Umbilical cord (tissue), 2 donors: Measurements from ENCODE around the gene SALL1. TPM values are rescaled to one million over a fixed set of nuclear protein-coding genes. Genes with fewer than 3 reads are reported as not detected.

ENCODE experiments used
- DNase-seq: peaks from one replicate; pipeline ENCODE4 v3.0.0-alpha.2; 2015; ENCODE audit warnings: low spot score
- total RNA-seq: library from RNA; depleted of rRNA; stranded (reverse); fragments of >200 nt; gene quantifications from one replicate; pipeline ENCODE4 v1.2.3, GENCODE V29; 2014; ENCODE audit warnings: low replicate concordance; ENCODE audit not compliant: insufficient read depth

SALL1 gene
- total RNA-seq, result 1.2 TPM

DNA sequence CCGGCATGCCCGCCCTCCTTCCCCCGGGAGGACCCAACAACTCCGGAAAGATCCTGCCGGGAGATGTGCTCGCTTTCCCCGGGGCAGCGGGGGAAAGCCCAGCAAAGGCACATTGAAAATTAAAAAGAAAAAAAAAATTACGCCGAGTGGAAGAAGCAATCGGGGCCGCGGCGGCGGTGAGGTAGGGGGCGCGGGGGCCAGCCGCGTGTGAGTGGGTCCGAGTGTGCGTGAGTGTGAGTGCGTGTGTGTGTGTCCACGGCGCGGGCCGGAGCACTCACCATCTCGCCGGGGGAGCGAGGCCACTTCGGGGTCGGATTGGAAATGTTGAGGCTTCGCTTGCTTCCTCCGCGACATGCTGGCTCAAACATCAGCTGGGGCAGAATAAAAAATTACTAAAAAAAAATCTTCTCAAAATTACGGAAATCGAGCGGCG is at the start of gene SALL1:
SALL1 (minus strand) TSS at position 383 of the 433 bp plus-strand sequence; CDS start at position 354, 29 bp downstream.
- DNase-seq, result no peak

DNA sequence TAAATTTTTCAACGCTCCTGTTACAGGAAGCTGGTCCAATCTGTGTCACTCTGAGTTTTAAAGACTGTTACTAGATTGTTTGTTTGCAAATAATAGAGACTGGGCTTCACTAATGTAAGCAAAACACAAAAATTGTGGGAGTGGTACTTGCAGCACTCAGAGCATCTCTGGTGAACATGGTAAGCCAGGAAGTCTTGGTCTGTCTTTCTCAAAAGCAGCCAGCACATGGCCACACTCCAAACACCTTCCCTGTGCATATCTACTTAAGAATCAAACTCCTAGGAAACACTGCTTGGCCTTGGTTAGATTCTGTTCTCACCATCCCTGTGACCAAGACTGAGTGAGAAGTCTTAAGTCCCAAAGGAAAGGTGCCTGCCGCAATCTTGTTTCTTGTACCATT is 49.7 kb upstream of the SALL1 start:
- DNase-seq, result no peak

DNA sequence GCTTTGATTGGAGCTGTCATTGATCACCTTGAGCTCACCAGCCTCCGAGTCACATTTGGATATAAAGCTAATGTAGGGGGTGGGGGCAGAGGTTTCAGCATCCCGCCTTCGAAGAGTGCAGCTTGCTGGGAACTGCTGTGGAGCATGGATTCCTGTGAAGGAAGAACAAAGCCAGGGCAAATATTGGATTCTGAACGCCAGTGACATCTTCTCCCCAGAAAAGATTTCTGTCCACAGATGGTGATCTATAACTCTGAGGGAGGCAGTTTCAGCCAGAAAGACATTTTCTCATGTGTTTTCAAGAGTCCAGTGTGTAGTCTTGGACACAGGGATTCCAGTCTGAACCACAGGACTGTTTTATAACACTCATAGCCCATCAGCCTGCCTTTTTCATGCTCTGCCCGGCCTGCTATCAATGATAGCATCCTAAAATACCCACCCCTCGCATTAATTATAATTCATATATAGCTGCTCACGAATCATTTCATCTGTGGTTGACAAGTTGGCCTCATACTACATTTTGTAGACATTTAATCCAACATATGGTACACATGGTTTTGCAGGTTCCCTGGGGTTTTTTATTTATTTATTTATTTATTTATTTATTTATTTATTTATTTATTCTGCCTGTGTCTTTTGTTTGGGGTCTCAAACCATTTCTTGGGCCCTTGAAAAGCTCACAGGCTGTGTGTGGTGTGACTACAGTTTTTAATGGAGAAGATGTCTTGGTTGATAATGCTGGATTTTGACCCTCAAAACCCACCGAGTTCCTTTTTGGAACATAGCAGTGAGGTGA is 47.1 kb upstream of the SALL1 start:
- no peak for DNase-seq

DNA sequence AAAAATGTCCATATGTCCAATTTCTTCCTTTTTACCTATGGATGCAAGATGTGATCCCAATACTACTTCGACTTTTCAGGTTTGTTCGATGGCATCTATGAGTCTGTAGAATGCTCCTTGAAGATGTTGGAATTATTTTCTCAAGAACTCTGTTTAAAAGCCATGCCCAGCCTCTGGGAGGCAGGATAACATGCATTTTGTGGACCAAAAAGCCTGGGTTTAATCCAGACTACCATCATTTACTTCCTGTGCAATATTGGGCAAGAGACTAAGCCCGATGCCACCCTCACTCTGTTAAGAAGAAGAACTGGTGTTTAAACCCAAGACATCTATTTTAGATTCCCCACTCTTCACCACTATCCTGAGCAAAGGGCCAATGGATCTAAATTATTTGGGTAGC is 42.8 kb upstream of the SALL1 start:
- no peak for DNase-seq

DNA sequence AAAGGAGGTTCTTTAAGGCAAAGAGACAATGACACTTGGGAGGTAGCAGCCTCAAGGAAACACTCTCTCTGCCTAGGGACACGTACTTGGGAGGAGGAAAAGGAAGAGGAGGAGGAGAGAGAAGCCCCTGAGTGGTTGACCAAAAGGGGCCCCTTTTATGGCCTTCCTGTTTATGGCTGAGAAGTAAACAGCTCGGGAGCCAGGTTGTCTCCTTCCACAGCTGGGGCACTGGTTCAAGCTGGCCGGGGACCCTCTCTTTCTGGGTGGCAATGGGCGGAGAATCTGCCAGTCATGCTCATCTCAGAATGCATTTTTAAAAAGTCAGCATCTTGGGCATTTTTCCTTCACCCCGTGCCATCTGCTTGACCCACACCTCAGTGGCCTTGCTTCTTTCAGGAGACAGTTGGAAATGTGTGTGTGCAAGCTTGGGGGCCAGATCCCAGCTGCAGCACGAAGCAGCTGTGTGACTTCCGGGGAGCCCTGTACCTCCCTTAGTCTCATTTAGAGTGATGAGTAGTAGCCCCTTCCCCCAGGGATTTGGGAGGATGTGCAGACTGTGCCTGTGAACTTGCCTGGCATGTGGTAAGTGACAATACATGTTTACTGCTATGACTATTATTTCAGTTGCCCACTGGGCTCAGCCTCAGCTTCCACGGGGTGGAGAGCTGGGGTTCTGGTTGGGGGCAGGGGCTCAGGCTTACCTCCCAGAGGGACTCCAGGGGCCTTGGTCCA is 33.8 kb upstream of the SALL1 start:
- DNase-seq, result no peak

DNA sequence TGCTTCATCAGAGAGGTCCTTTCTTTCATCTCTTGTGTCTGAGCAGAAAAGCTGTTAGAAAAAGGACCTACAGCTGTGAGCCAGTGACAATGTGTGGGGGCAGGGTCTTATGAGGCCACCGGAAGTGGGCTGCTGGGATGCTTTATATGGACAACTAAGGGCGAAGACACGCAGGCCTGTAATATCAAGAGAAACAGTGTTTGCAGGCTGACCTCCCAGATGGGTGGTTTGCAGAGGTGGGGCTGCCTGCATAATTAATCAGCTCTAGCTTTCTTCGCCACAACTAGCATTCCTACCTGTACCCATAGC is 30.4 kb upstream of the SALL1 start:
- DNase-seq, result no peak

DNA sequence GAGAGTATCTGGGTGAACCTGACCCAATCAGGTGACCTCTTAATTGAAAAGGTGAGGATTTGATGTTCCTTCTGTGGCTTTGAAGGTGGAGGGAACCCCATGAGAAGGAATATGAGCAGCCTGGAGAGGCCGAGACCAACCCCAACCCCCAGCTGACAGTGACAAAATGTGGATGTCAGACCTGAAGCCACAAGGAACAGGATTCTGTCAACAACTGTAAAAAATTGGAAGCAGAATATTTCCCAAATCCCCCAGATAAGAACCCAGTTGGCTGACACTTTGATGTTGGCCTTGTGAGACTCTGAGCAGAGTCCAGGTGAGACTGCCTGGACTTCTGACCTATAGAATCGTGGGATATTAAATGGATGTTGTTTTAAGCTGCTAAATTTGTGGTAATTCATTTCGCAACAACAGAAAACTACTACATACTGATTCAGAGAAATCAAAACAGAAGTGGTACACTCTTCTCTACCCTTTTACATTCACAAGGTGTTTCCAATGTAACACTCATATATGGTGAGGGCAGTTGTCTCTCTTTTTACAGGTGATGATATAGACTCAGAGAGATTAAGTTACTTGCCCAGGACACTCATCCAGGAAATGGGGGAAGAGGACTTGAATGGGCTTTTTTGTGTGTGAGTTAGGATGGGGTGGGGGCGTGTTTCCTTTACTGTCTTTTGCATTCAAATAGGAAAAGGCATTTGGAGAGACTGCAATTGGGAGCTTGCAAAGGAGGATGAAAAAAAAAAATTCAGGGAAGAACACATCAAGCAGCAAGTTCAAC is 29.8 kb upstream of the SALL1 start:
- no peak for DNase-seq

DNA sequence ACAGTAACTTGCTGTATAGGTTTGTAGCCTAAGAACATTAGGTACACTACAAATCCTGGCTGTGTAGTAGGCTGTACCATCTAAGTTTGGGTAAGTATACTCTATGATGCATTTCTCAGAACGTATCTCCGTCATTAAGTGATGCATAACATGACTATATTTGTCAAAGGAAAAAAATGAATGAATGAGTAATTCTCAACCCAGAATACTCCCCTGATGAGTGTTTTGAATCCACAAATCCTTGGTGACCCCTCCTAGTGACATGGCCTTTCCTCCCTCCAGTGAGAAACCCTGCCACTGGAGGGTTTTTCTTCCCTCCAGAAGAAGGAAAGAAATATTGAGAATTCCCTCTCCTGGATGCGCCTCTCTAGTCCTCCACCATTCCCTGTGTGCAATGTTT is 24.0 kb upstream of the SALL1 start:
- DNase-seq, result no peak

DNA sequence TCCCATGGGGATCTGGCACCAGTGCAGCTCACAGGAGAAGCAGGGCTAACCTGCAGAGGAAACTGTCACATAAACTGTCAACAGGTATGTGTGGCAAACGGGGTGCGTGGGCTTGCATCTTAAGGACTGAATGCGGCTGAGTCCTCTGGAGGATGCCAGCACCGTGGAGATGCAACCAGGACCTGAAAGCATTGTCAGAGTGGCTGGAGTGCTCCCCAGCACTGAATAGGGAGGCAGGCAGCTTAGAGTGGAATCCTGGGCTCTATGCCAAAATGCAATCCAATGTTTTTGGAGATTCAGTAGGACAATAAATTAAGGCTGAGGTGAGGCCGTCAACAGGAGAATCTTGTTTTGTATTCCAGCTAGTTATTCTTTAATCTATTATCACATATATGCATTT is 21.3 kb upstream of the SALL1 start:
- DNase-seq, result no peak

DNA sequence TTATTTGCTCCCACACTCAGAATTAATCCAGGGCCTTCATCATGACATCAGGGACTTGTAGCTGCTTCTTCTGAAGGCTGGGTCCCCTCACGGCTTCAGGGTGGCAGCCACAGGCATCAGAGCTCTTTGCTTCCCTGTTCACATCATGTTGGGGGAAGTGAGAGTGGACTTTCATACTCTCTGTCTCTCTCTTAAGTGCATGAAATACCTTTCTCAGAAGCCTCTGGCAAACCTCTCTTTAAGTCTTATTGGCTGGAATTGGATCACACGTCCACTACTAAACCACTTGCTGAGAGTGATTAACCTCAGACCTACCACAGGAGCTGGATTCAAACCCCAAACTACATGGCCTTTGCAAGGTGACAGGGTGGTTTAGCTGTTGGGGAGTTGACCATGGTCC is 17.7 kb upstream of the SALL1 start:
- no peak for DNase-seq

DNA sequence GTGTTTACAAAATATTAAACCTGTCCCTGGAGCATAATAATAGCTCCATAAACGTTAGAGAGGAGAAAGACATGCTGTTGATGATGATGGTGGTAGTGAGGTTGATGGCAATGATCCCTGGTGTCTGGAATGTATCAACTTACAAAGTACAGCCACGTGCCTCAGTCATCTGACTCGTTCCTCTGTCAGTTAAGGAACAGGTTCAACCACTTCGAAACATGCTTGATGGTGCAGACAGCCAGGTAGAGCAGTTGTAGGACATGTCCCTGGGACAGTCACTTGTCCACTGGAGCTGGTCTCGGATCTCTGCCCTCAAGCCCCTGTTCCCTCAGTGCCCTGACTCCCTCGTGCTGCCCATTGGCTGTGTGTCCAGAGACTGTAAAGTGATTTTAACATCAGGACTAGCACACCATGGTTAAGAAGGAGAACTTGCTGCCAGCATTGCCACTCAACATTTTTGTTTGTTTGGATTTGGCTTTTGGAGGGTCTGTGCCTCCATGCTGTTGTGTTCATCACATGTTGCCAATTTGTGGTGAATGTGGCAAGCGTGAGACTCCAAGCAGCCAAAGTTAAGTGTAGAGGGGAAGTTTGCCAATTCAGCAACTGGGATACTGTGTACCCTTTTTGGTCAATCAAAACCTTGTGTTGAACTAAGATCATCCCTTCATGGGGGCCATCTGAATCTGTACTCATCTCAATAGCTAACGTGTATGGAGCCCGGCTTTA is 16.3 kb upstream of the SALL1 start:
- DNase-seq, result no peak

DNA sequence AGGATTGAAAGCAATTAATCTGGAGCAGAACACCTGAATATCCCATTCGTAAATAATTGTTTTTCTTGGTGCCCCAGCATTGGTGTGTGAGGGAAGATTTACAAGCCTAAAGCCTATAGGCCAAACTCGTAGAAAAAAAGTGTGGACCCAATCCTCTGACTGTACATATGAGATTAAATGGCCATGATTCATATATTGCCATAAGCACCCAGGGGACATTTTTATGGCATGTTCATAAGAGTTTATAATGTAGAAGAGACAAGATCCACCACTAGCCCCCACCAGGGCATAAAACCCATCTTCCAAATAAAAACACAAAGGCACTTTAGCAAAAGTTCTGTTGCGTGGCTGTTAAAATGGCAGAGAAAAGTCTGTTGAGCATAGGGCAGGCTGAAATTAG is 15.5 kb upstream of the SALL1 start:
- DNase-seq, result no peak

DNA sequence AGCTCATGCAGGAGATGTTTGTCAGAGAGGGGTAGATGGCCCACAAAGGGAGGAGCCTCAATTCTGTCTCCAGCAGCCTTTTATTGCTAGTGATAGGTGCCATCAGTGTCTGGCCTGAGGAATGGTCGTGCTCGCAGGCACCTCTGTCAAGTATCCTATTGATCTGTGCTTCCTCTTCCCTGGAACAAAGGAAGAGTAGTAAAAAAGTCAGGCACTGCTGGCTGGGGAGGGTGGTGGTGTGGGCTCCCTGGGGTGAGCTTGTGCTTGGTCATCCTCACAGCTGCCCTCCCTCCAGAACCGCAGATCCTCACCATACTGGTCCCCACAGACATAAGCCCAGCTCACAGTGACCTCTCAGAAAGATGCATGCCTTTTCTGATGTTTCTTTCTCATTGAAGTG is 15.0 kb upstream of the SALL1 start:
- no peak for DNase-seq

DNA sequence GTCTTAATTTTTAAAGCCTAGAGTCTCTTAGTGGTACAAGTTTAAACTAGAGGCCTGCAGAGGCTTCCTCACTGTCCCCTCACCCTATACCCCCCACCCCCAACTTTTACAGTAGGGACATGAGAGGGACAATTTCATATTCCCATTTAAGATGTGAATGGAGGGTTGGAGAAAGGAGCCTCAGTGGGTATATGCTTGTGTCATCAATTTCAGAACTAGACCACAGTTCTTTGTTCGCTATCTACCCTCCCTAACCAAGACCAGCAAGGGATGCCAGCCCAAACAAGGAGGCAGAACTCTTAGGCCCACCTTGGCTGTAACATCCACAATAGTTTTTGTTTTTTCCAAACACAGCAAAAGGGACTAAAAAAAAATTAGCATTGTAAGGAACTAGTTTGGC is 14.0 kb upstream of the SALL1 start:
- DNase-seq, result no peak

DNA sequence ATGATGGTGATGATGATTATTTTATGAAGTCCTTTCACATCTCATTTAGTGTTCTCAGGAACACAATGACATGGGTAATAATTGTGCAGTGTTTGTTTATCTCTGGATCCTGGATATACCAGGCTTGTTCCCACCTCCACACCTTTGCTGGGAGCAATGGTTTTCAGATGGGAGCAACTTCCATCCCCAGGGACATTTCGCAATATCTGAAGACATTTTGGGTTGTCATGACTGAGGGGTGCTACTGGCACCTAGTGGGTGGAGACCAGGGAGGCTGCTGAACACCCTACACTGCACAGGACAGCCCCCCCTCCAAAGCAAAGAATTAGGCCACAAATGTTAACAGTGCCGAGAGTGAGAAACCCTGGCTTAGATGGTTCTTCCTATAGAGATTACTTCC is 13.5 kb upstream of the SALL1 start:
- DNase-seq, result no peak

DNA sequence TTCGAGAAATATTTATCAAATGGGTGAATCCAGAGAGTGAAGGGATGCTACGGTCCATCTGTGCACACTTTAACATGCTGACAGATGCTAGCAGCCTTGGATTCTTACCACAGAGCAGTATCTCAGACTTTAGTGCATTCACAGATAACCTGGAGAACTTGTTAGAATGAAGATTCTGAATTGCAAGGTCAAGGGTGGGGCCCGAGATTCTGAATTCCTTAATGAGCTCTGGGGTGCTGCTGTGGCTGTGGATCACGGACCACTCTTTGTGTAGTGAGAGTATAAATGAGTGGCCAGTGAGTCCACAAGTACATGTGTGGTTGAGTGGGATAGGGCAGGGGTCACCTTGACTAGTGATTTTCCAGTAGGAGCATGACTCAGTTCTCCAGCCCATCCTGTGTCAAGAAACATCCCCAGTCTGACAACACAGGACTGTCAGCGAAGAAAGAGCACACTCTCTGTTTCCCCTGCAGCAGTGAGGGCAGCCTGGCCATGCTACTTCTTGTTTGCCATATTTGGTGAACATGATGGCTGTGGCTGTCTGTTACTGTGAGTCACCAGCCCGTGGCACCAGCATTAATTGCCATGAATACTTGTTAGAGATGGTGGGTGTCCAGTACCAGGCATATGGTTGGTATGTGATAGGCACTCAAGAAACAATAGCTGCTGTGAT is 13.0 kb upstream of the SALL1 start:
- DNase-seq, result no peak

DNA sequence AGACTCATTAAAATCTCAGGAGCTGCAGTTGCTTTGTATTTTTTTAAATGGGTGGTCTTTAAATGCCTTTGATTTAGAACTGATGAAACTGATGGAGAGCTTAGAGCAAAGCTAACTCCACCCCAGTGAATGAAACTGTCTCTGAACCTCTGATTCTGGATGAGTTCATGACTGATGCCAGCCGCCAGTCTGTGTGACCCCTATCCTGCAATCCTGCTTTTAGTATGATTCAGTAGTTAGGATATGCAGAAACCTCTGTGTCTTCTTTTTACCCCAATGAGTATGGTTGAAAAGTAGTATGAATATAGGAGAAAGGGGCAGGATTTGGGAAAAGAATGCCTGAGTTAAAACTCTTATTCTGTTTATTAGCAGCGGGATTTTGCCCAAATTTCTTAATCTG is 12.3 kb upstream of the SALL1 start:
- no peak for DNase-seq

DNA sequence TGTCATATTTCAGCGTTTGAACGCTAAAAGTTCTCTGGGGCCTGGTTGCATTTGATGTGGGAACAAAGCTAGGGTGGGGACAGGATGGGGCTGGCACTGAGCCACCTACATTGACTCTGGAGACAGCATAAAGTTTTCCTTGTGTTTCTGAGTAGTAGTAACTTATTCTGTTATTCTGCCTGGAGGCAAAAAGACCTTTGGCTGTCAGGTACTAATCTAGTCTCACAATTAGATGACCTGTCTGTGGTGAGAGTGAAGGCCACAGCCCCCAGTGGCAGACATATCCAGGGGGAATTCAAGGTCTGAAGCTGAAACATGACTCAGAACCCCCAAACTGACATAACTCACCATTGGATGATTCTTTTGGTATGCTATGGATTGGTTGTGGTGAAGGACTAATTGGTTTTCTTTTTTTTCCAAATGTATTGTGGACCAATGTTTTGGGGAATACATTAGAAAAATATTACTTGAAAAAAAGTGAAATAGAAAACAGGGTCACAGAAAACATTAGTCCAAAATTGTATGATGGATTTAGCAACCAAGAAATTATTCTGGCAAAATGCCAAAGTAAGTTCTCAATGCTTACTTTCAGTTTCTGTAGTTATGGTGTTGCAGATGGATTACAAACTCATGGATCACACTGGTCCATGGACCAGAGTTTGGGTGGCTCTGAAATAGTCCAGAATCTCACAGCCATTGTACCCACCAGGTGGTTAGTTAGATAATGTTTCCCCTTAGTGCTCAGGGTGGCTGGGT is 10.5 kb upstream of the SALL1 start:
- no peak for DNase-seq

DNA sequence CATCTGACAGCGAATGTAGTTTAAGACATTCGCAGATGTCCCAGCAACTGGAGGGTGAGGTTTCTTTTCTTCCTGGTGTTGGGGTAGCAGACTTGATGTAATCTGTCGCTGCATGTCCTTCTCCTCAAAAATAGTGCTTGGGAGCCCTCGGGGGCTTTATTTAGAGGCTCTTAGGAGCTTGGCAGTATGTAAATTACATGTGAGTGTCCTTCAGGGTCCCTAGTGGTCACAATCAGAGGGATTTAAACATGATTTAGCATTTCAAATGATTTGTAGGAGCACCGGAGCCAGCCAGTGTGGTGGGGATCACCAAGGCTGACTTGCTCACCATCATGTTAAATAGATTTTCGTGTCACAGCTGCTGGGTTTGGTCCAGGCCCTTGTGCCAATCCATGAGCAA is 8.8 kb upstream of the SALL1 start:
- no peak for DNase-seq

DNA sequence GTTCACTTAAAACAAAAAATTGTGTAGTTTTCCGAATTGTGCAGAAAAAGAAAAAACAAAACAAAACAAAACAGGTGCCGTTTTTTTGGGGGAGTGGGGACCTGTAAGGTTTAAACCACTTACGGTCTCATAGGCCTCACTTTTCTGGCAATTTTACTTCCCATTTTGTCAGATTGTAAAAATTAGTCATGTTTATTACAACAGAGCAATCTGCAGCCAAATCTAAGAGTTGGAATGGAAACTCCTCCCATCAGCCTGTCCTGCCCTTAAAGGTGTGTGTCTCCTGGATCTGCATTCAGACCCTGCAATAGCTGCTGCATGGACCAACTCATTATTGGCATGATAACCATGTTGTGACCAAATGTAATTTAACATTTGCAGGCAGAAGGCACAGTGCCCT is 8.2 kb upstream of the SALL1 start:
- DNase-seq, result no peak

DNA sequence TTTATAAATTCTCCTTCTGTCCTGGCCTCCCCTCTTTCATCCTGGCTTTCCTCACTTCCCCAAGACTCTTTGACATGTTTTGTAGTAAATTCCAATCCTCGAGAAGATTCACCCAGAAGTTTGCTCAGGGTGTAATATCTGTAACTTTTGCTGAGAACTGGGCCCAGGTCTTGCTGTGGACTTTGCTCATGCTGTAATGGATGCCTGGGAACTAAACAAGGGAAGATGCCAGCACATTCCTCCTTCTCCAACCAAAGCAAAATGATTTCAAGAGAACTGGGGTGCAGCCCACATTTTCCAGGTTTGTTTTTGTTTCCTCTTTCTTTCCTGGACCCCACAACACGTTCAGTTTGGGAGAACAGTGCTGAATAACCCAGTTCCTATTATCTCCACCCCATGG is 6.6 kb upstream of the SALL1 start:
- no peak for DNase-seq
